NCI-H1694 (cell line): Measurements from ENCODE around the gene MECR.

Source experiments
- DNase-seq: peaks from one replicate; lab custom pipeline; 2025; lab: John Stamatoyannopoulos, UW

Gene MECR

DNA sequence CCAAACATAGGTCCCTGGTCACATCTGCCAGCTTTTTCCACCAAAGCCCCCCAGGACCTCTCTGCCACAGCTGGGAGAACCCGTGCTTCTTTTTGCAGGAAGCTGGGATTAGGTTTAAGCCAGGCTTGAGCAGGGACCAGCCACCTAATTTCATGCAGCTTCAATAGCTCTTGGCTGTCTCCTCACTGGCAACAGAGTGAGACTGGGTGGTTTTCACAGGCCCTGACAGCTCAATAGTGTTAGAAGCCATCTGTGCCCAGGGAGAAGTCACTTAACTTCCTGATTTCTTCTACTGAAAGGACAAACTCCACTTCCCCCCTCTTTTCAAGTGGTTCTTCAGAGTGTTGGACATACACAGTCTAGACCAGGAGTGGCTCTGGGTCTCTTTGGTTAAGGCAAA lies 28.7 kb downstream of the MECR start:
- no peak for DNase-seq

DNA sequence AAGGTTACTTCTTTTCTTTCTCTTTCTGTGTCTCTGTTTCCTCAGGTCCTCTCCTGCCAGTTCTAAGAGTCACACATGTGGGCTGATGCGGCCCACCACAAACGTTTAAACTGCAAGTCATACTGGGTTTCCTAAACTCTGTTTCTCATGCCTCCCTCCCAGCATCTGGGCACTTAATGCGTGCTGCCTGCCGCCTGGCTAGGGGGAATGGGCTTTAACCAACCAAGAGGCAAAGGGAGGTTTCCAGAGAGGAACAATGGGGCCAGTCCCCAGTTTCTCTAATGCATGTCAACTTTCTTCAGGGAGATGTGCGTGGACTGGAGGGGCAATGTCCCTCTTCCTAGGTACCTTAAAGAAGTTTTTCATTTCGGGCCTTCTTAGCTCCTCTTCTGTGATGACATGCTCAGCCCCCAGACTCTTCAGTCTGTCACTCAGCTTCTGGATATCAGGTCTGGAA lies 29.1 kb downstream of the MECR start:
- no peak for DNase-seq

DNA sequence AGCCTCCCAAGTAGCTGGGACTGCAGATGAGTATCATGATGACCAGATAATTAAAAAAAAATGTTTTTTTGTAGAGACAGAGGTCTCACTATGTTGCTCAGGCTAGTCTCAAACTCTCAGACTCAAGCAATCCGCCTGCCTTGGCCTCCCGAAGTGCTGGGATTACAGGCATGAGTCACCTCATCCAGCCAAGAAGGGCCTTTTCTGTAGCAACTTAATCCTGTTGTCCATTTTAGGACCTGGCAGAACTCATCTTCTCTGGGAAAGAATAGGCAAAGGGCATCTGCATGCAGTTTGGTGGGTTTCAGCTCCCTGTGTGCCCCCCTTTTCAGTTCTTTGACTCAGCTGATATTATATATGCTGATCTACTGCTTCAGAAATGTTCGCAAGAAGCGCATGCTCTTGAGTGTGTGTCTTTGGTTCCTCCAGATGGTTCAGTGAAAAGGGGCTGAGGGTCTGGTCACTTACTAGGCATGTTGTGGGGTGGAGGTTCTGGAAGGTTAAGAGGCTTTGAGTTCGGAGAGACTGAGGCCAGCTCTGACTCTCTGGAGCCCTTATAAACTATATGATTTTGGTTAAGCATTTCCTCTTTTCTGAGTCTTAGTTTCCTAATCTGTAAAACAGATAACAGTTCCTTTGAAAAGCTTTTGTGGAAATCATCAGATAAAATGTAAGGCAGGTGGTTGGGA lies 29.7 kb downstream of the MECR start:
- DNase-seq = no peak

DNA sequence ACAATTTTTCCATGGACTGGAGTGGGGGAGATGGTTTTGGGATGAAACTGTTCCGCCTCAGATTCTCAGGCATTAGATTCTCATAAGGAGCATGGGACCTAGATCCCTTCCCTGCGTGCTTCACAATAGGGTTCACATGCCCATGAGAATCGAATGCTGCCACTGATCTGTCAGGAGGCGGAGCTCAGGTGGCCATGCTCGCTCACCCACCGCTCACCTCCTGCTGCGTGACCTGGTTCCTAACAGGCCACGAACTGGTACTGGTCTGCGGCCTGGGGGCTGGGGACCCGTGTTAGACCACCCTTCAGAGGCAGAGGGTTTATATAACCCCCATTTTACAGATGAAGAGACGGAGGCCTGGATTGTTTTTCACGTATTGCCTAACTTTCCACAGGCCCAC lies 32.7 kb downstream of the MECR start:
- DNase-seq = no peak

DNA sequence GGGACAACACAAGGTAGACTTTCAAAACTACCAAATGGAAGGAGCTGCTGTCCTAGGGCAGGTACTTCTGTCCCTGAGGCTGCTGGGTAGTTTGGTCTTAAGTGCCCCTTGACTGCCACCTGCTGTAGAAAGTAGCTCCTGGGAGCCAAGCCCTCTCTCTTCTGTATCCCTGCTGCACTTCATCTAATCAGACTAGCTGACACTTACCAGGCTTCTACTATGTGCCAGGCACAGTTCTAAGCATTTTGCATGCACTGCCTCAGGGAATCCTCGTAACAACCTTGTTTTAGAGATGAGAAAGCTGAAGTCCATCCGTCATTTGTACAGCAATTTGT lies 33.2 kb downstream of the MECR start:
- peak; percentile 1 for DNase-seq

DNA sequence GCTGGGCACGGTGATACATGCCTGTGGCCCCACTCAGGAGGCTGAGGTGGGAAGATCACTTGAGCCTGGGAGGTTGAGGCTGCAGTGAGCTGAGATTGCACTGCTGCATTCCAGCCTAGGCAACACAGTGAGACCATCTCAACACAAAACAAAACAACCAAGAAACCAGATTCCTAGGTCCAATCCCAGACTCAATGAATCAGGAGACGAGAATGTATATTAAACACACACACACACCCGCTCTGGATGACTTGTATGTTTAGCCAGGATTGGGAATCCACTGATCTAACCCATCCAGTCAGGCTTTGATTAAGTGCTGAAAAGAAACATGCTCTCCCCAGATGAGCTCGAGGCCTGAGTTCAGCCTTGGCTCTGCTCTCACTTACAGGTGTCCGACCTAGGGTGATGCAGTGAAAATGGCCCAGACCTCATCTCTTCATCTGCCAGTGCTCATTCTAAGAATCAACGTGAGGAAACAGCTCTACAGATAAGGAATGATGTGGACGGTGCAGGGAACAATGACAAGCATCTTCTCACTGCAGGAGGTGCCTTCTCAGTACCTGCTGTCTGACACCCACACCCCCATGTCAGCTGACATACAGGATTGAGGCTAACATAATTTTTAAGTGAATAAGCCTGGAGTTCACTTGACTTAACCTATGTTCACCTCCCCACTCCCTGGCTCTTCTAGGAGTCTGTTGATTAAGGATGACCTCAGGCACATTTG lies 33.7 kb downstream of the MECR start:
- DNase-seq = no peak

DNA sequence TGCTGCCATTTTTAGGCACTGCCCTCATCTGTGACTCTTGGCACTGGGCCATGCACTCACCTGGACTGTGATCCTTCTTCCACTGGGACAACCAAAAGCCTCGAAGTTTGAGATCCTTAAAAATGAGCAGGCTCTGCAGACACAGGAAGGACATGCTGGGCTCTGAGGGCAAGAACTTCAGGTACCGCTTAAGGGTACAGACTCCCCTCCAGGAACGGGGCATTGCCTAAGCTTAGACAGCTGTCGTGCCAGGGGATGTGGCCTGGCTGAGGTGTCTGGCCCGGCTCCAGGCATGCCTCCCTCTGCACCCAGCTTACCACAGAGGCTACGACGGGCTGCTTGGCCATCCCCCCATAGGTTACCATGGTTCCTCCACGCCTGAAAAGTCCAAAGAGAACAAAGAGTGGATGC lies 34.8 kb downstream of the MECR start:
- DNase-seq = no peak

DNA sequence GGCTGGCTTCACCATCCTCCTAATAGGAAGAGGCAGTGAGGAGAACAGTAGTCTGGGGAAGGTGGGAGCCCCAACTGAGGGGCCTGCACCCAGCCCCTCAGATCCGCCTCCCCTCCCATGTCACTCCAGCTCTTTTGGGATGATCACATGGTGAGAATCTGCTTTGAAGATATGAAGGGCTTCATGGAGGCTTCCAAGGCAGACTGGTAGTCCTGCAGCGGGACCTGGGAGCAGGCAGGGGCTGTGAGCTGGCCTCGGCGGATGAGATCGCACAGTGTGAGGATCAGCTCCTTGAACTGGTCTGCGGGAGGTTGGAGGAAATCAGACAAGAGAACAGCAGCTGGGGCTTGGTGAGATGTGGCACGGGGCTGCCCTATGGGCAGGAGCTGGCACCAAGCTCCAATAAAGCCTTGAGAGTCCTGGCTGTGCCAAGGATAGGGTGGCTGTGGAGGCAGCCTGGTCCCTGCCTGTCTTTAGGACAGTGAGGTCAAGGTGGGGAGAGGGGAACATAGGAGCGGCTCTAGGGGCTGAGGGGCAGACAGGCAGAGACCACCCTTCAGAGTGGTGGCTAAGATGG lies 36.8 kb downstream of the MECR start:
- DNase-seq = no peak

DNA sequence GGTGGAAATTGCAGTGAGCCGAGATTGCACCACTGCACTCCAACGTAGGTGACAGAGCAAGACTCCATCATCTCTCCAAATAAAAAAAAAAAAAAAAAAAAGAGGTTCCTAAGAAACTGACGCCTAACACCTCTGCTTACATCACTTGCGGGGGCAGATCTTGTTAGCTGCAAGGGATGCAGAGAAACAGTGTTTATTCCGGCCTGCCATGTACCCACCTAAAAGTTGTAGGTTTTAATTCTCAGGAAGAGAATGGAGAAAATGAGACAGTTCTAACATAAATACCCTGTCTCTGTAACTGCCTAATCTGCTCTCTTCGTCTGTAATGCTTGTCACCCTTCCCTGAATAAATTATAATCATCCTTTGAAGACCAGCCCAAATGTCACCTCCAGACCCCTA lies 40.0 kb downstream of the MECR start:
- DNase-seq = no peak

DNA sequence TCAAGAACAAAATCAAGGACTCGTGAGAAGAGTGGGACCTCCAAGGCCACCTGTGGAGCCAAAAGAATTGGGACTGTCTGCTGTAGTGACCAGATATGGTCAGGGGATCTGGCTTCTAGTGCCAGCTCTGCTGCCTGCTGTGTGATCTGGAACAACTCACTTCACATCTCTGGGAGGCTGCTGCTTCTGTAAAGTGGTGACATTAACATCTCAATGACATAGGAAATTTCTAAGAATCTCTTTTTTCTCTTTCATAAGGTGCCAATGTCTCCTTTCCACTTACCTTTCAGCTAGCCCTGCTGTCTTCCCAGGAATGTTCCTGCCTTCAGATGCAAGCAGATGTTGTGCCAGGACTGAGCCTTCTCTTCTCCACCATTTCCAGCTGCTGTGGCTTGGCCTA lies 44.0 kb downstream of the MECR start:
- DNase-seq = no peak

DNA sequence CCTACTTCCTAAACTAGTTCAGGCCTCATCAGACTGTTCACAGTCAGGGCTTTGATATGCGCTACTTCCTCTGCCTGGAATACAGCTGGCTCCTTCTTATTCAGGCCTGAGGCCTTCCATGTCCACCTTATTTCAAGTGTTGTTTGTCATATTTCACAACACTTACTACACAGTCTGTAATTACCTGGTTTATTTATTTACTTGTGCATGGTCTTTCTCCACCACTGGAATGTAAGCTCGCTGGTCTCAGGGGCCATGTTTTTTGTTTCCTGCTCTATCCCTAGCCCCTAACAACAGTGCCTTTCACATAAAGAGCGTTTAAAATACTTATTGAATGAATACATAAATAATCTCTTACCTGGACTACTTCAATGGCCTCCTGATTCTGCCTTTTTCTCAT lies 44.5 kb downstream of the MECR start:
- DNase-seq = no peak

DNA sequence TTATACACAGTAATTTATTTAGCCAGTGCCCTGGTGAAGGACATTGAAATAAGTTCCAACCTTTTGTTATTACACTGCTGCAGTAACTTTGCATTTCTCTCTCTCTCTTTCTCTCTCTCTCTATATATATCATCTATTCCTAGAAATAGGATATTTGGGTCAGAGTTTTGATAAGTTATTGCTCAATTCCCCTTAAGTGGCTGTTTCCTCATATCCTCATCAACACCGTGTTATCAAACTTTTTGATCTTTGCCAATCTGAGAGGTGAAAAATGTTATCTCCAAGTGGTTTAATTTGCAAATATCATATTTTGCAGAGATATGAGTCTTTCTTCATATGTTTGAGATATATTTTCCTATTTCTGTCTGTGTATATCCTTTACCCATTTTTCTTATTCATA lies 47.4 kb downstream of the MECR start:
- DNase-seq = no peak

DNA sequence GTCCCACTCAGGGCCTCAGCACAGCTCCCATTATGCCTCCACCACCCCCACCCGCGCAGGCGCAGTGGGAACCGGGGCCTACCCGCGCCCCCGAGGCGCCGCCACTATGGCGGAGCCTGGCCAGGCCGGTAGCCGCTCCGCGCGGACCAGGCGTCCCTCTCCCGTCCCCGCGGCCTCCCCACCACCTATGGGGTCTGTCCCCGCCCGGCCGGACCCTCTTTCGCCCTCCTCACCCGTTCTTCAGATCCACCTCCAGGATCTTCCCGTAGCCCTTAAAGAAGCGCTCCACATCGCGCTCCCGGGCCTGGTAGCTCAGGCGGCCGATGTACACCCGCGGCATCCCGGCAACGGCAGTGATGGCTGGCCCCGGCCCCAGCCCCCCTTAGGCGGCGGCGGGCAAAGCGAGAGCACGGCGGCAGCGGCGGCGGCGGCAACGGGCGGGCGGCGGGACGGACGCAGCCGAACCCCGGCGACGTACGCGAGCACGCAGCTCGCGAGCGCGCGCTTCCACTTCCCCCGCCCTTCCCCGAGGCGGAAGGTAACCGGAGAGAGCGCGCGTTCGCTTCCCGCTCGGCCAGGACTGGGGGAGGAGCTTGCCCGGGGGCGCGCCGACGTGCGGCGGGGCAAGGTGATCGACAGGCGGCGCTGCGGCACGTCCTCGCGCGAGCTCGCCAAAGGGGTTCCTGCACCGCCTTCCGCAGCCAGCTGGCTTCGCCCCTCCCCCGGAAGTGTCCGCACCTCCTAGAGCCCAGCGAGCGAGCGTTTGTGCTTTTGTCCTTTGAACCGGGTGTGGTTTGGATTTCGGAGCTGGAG lies 49.1 kb downstream of the MECR start, which contains the start of gene SRSF4:
Gene SRSF4, minus strand, starts transcription at position 488 of the 813 bp plus-strand sequence. Its CDS starts 148 bp downstream, at position 340.
- DNase-seq = peak; percentile 91

DNA sequence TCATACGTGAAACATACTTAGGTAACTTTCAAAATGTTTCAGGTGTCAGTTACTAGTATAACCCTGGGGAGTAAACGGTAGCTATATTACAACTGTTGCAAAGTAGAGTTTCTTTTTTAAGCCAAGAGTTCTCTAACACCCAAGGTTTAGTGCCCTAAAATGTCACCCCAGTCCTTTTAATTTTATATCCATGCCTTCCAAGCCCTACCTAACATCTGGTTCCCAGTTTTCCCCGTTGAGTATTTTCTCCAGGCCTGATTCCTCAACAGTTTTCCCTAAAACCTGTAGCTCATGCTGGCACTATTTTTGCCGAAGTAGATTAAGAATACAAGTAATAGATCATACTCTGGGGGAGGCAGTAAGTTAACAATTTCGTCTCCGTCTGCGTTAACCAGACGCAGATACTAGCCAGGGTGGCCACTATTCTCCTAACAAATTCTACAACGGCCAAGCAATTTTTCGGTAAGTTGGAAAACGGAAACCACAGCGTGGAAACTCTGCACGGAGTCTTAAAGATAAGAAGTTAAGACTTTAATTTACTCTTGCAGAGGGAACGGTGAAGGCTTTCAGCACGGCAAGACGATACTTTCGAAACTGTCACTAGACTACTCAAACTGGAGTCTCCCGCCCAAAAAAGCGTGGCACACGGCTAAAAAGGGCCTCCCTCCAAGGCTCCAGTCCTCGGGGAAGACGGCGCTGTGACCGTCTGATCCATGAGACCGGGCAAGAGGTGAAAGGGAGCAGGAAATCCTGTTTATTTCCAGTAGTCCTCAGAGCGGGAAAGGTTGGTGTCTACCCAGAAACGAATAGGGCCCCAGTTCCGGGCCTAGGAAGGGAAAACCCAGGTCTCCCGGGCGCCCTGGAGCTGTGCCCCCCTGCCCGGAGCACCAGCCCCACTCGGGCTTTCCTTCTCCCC lies 50.0 kb downstream of the MECR start:
- DNase-seq = no peak

DNA sequence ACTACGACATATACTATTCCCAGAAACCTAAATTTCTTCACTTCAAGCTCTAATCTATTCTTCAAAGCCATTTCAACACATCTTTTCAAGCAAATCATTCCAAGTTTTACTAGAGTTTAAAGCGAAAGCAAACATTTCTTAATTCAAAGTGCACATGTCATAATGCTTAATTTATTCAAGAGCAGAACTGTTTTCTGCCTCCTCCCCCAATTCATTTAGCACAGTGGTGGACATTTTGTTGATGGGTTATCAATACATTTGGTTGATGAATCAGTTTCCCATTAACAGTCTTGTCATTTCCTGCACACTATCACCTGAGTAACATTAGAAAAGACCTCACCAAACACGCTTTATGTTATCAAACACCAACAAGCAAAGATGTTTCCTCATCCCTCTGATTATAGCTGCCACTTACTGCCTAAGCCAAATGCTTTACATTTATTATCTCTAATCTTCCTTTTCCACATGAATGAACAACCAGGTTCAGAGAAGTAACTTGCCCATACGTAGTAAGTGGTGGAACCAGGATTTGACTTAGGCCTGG lies 51.0 kb downstream of the MECR start:
- DNase-seq = no peak

DNA sequence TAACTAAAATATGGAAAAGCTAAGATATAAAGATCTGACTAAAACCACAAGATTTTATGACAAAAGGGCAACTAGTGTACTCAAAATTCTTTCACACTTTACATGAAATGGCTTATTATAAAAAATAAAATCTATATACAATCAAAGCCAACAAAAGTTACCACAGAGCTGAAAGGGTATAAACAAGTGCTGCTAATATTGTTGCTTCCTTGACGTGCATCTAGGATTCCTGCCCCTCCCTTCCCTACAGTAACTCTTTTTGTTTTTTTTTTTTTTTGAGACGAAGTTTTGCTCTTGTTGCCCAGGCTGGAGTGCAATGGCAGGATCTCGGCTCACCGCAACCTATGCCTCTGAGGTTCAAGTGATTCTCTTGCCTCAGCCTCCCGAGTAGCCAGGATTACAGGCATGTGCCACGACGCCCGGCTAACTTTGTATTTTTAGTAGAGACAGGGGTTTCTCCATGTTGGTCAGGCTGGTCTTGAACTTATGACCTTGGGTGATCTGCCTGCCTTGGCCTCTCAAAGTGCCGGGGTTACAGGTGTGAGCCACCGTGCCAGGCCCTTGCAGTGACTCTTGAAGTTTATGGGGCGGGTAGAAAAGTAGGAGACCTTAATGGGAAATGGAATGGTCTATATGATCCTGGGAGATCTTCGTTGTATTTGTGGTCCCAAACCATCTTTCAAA lies 53.6 kb downstream of the MECR start:
- no peak for DNase-seq

DNA sequence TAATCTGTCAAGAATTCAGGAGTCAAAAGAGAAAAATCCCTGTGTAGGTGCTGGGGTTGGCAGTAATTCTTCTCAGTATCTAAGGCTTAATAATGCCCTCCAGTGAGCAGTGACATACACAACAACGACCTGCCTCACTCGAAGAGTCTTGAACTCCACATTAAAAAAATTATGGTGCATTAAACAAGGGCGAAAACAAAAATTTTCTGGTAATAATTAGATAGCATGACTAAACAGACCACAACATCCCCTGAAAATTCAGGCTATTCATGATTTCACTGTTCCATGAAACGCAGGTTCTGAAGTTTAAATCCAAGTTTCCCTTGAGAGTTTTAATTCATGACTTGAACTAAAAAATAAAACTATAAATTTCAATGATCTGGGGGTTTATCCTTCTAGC lies 54.2 kb downstream of the MECR start:
- no peak for DNase-seq

DNA sequence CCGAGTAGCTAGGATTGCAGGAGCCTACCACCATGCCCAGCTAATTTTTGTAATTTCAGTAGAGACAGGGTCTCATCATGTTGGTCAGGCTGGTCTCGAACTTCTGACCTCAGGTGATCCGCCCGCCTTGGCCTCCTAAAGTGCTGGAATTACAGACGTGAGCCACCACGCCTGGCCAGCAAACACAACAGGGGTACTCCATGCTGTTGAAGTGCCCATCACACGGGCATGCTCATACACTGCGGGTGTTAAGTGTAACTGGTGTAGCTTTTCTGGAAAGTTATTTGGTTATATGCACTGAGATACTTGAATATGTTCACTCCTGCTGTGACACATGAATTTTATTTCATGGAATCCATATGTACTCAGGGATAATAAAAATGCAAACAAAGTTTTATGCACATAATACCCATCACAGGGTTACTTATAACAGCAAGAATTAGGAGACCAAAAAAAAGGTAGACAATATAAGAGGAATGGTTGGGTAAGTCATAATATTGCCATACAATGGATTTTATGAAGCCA lies 58.3 kb downstream of the MECR start:
- DNase-seq = no peak

DNA sequence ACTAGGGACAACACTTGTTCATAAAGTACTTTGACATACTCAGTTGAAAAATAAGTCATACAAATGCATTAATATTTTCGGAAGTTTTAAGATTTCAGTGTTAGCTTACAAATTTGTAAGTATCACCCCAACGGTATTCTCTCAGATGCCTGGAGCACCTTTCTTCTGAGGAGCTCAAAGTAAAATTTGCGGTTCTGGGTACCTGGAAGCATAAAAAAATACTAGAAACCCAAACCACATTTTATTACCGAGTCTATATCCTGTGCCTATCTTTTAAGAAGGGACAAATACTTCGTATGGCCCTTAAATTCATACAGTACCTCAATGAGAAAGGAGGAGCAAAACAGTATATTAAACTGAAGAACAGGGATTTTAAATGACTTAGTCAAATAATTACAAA lies 59.2 kb downstream of the MECR start:
- no peak for DNase-seq

DNA sequence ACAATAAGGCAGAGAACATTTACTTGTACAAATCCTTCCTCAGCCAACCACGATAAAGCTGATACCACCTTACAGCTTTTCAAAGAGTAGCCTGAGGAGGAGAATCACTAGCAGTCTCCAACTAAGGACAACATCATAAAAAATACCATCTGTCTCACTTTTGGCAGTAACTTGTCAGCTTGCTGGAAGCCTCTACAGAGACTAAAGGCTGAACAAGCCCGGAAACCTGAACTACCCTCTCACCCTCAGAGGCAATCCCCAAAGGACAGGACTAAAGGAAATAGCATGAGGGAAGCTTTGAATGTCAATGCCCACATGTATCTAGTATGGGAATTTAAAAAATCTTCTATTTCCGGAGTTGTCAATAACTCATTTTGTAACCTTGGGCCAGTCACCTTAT lies 59.6 kb downstream of the MECR start:
- peak; percentile 20 for DNase-seq
